ENCODE measurements around the gene MAMDC2.
A peak's percentile ranks its signal among the peaks of the same experiment; 100 is the strongest.

The MAMDC2 gene

GRCh38 chr9:70101265-70101664 lies 57.6 kb downstream of the MAMDC2 start:
- no peak for DNase-seq (ENCODE audit: low read depth in 2 of 3, low spot score in 1 of 3)

GRCh38 chr9:70105147-70105546 lies 61.5 kb downstream of the MAMDC2 start:
- DNase-seq (ENCODE audit: low read depth in 2 of 3, low spot score in 1 of 3): no peak

- no peak for DNase-seq (ENCODE audit: low read depth in 2 of 3, low spot score in 1 of 3)
Measured at GRCh38 chr9:70106571-70106970, 62.9 kb downstream of the MAMDC2 start.

GRCh38 chr9:70107558-70107957 lies 63.9 kb downstream of the MAMDC2 start:
- no peak for DNase-seq (ENCODE audit: low read depth in 2 of 3, low spot score in 1 of 3)

- DNase-seq (ENCODE audit: low read depth in 2 of 3, low spot score in 1 of 3): no peak
Measured at GRCh38 chr9:70108181-70108580, 64.5 kb downstream of the MAMDC2 start.

- no peak for DNase-seq (ENCODE audit: low read depth in 2 of 3, low spot score in 1 of 3)
Measured at GRCh38 chr9:70110194-70111041, 66.8 kb downstream of the MAMDC2 start.

GRCh38 chr9:70111042-70111602 lies 67.5 kb downstream of the MAMDC2 start:
- peak; percentile 26 to 45 (median 42) for DNase-seq (ENCODE audit: low read depth in 2 of 3, low spot score in 1 of 3)

- DNase-seq (ENCODE audit: low read depth in 2 of 3, low spot score in 1 of 3): no peak
Measured at GRCh38 chr9:70111641-70112236, 68.1 kb downstream of the MAMDC2 start.

- DNase-seq (ENCODE audit: low read depth in 2 of 3, low spot score in 1 of 3): no peak
Measured at GRCh38 chr9:70112981-70113380, 69.3 kb downstream of the MAMDC2 start.

- DNase-seq (ENCODE audit: low read depth in 2 of 3, low spot score in 1 of 3): peak in 1 of 3 donors; percentile 12
Measured at GRCh38 chr9:70113403-70114022, 69.9 kb downstream of the MAMDC2 start.

GRCh38 chr9:70114898-70115297 lies 71.2 kb downstream of the MAMDC2 start:
- DNase-seq (ENCODE audit: low read depth in 2 of 3, low spot score in 1 of 3): no peak

- DNase-seq (ENCODE audit: low read depth in 2 of 3, low spot score in 1 of 3): no peak
Measured at GRCh38 chr9:70117835-70118319, 74.2 kb downstream of the MAMDC2 start.

- no peak for DNase-seq (ENCODE audit: low read depth in 2 of 3, low spot score in 1 of 3)
Measured at GRCh38 chr9:70119786-70120185, 76.1 kb downstream of the MAMDC2 start.

GRCh38 chr9:70120834-70121510 lies 77.3 kb downstream of the MAMDC2 start:
- DNase-seq (ENCODE audit: low read depth in 2 of 3, low spot score in 1 of 3): no peak

GRCh38 chr9:70121818-70122436 lies 78.3 kb downstream of the MAMDC2 start:
- no peak for DNase-seq (ENCODE audit: low read depth in 2 of 3, low spot score in 1 of 3)

- no peak for DNase-seq (ENCODE audit: low read depth in 2 of 3, low spot score in 1 of 3)
Measured at GRCh38 chr9:70123695-70124094, 80.0 kb downstream of the MAMDC2 start.

- DNase-seq (ENCODE audit: low read depth in 2 of 3, low spot score in 1 of 3): no peak
Measured at GRCh38 chr9:70125621-70126263, 82.1 kb downstream of the MAMDC2 start.

- no peak for DNase-seq (ENCODE audit: low read depth in 2 of 3, low spot score in 1 of 3)
Measured at GRCh38 chr9:70127036-70127435, 83.4 kb downstream of the MAMDC2 start.

- no peak for DNase-seq (ENCODE audit: low read depth in 2 of 3, low spot score in 1 of 3)
Measured at GRCh38 chr9:70127540-70128416, 84.1 kb downstream of the MAMDC2 start.

Measured in stimulated activated CD4-positive, alpha-beta T cell treated with anti-CD3 and anti-CD28 coated beads, Interleukin-12 subunit alpha, Interleukin-12 subunit beta, amount 100 ng/mL, for 48 hours (primary cell).